GM12878 (cell line): ENCODE measurements around the gene CNN3. TPM values are rescaled to one million over a fixed set of nuclear protein-coding genes. Genes with fewer than 3 reads are reported as not detected.

ENCODE experiments used
- ATAC-seq: fragments of 200-7000 bp; cut with Tn5 transposase; 3 replicates; pipeline ENCODE4 v1.9.1; 2020; ENCODE audit warnings: mild to moderate bottlenecking, moderate library complexity
- BruUV-seq: library from RNA; stranded (reverse); fragments of 400-500 nt; replicated peaks from 2 replicates; lab custom pipeline; 2021; lab: Mats Ljungman, UMichigan
- CTCF ChIA-PET: fragments of 300-600 bp; sonication (Branson Sonifier 250); formaldehyde crosslinking; extraction: SDS; loops from one replicate; lab custom pipeline; 2021; ENCODE audit warnings: inconsistent platforms; lab: Yijun Ruan, JAX
- POLR2A ChIA-PET: fragments of 350-600 bp; formaldehyde crosslinking; extraction: SDS; loops from one replicate; lab custom pipeline; 2021; ENCODE audit warnings: inconsistent platforms; lab: Charles Lee
- RAD21 ChIA-PET: fragments of 300-600 bp; sonication (Branson Sonifier 250); formaldehyde crosslinking; loops from one replicate; lab custom pipeline; 2023; ENCODE audit warnings: antibody characterized with exemption; ENCODE audit not compliant: unreplicated experiment; lab: Charles Lee
- SMC1A ChIA-PET: fragments of 300-600 bp; sonication (Branson Sonifier 250); formaldehyde crosslinking; loops from one replicate; lab custom pipeline; 2023; ENCODE audit not compliant: unreplicated experiment, uncharacterized antibody; lab: Charles Lee
- DNase-seq: peaks from one replicate; pipeline ENCODE4 v3.0.0-alpha.2; 2011; ENCODE audit warnings: low read depth, low spot score
- FAIRE-seq: peaks from 3 replicates; lab custom pipeline; 2011; peaks lifted over from hg19 to GRCh38; lab: Jason Lieb, UNC
- H2AFZ ChIP-seq: 2 replicates; pipeline ENCODE4 v1.6.0; 2011; ENCODE audit warnings: low read depth, low read length, control low read depth; ENCODE audit not compliant: control insufficient read depth
- H3K27ac ChIP-seq: 2 replicates; pipeline ENCODE4 v1.5.1; 2011; ENCODE audit warnings: control low read depth; ENCODE audit not compliant: control insufficient read depth, insufficient read depth
- H3K27me3 ChIP-seq, 2 experiments: replicated peaks in 1 of 2; 2 replicates each; pipeline versions ENCODE4 v1.6.0 to v1.6.1; 2011; ENCODE audit warnings: low read length in 1 of 2; ENCODE audit not compliant: control insufficient read depth in 2 of 2, insufficient read depth in 2 of 2
- H3K36me3 ChIP-seq, 2 experiments: 2 replicates each; pipeline ENCODE4 v1.5.1; 2011; ENCODE audit warnings: low read length in 1 of 2; ENCODE audit not compliant: control insufficient read depth in 2 of 2, insufficient read depth in 2 of 2
- H3K4me1 ChIP-seq: 2 replicates; pipeline ENCODE4 v1.6.1; 2011; ENCODE audit warnings: mild to moderate bottlenecking, low read length, moderate library complexity, mixed read lengths; ENCODE audit not compliant: control insufficient read depth, insufficient read depth
- H3K4me2 ChIP-seq: 2 replicates; pipeline ENCODE4 v1.6.0; 2011; ENCODE audit warnings: control low read depth; ENCODE audit not compliant: control insufficient read depth, insufficient read depth
- H3K4me3 ChIP-seq: fragments of 200-600 bp; sonication (generic); 2 replicates; pipeline ENCODE4 v1.5.1; 2016
- H3K79me2 ChIP-seq: 2 replicates; pipeline ENCODE4 v1.6.0; 2011; ENCODE audit warnings: low read length; ENCODE audit not compliant: control insufficient read depth, insufficient read depth
- H3K9ac ChIP-seq: 2 replicates; pipeline ENCODE4 v1.8.0; 2011; ENCODE audit warnings: low read length, control low read depth, mixed read lengths; ENCODE audit not compliant: control insufficient read depth, insufficient read depth
- H3K9me3 ChIP-seq: replicated peaks from 3 replicates; pipeline ENCODE4 v1.5.1; 2011; ENCODE audit warnings: mild to moderate bottlenecking, low read length; ENCODE audit not compliant: control insufficient read depth, insufficient read depth
- H4K20me1 ChIP-seq: 2 replicates; pipeline ENCODE4 v1.6.0; 2011; ENCODE audit not compliant: control insufficient read depth, insufficient read depth
- ASH2L ChIP-seq: fragments of 300-600, 200-600 bp; sonication (generic); IDR thresholded peaks from 2 replicates; pipeline ENCODE4 v1.6.1; 2017; ENCODE audit warnings: low read depth, mild to moderate bottlenecking, borderline replicate concordance
- CBX3 ChIP-seq: fragments of 200-600 bp; sonication (generic); IDR thresholded peaks from 2 replicates; pipeline ENCODE4 v1.6.1; 2016; ENCODE audit warnings: low read depth, borderline replicate concordance
- CHD4 ChIP-seq: fragments of 200-600 bp; sonication (generic); IDR thresholded peaks from 2 replicates; pipeline ENCODE4 v1.6.1; 2016; ENCODE audit warnings: mild to moderate bottlenecking
- CREM ChIP-seq: IDR thresholded peaks from 2 replicates; pipeline ENCODE4 v1.6.1; 2014; ENCODE audit warnings: antibody characterized with exemption, low read depth
- EGR1 ChIP-seq, 2 experiments: IDR thresholded peaks; 1 replicate in 1 of 2; 2 replicates in 1 of 2; pipeline ENCODE4 v1.6.1; 2011 to 2012; ENCODE audit warnings: low read depth in 2 of 2, low read length in 2 of 2, borderline replicate concordance in 1 of 2, mild to moderate bottlenecking in 1 of 2, moderate library complexity in 1 of 2
- GATAD2B ChIP-seq: fragments of 450-650 bp; conservative IDR thresholded peaks from 2 replicates; pipeline ENCODE4 v1.6.1; 2017; ENCODE audit warnings: low read depth, mild to moderate bottlenecking, moderate library complexity
- IKZF1 ChIP-seq: fragments of 450-650 bp; conservative IDR thresholded peaks from 2 replicates; pipeline ENCODE4 v1.6.1; 2017; ENCODE audit warnings: antibody characterized with exemption, mild to moderate bottlenecking
- KDM1A ChIP-seq: fragments of 200-600 bp; sonication (generic); IDR thresholded peaks from 2 replicates; pipeline ENCODE4 v1.6.1; 2016; ENCODE audit warnings: borderline replicate concordance
- MTA3 ChIP-seq: IDR thresholded peaks from 2 replicates; pipeline ENCODE4 v1.6.1; 2012; ENCODE audit warnings: low read length, inconsistent platforms, borderline replicate concordance
- NR2C2 ChIP-seq: IDR thresholded peaks from 2 replicates; pipeline ENCODE4 v1.6.1; 2011; ENCODE audit warnings: borderline replicate concordance, low read depth; ENCODE audit not compliant: control insufficient read depth, insufficient read length
- NRF1 ChIP-seq: conservative IDR thresholded peaks from 2 replicates; pipeline ENCODE4 v1.6.1; 2011; ENCODE audit warnings: mild to moderate bottlenecking, low read depth, low read length, improper control_type of control experiment
- RAD21 ChIP-seq: IDR thresholded peaks from 2 replicates; pipeline ENCODE4 v1.6.1; 2011; ENCODE audit warnings: mild to moderate bottlenecking, low read depth, low read length, moderate library complexity; ENCODE audit not compliant: insufficient read depth
- SMAD1 ChIP-seq: fragments of 450-650 bp; IDR thresholded peaks from 2 replicates; pipeline ENCODE4 v1.6.1; 2018; ENCODE audit warnings: mild to moderate bottlenecking, low read depth; ENCODE audit not compliant: partially characterized antibody
- SREBF2 ChIP-seq: IDR thresholded peaks from 2 replicates; pipeline ENCODE4 v1.6.1; 2012; ENCODE audit warnings: mild to moderate bottlenecking, low read length
- STAT1 ChIP-seq: fragments of 450-650 bp; conservative IDR thresholded peaks from 2 replicates; pipeline ENCODE4 v1.6.1; 2014; ENCODE audit warnings: antibody characterized with exemption, mild to moderate bottlenecking
- ZBED1 ChIP-seq: IDR thresholded peaks from 2 replicates; pipeline ENCODE4 v1.6.1; 2016; ENCODE audit warnings: borderline replicate concordance
- WGBS: methylation state at CpG from one replicate; pipeline ENCODE4 v1.1.6; 2016; ENCODE audit warnings: low lambda C conversion rate; ENCODE audit not compliant: insufficient replicate concordance, insufficient coverage; ENCODE audit errors: missing lambda C conversion rate; 5-methylcytosine and 5-hydroxymethylcytosine counted together
- in situ Hi-C: fragments of 300-500 bp; cut with MboI; formaldehyde crosslinking; loops from 9 replicates; pipeline ENCODE4 v1.14.3; 2018; ENCODE audit warnings: mixed read lengths
- intact Hi-C: fragments of 100-400 bp; cut with micrococcal nuclease; formaldehyde crosslinking; loops from one replicate; pipeline ENCODE4 v1.14.2; 2022; ENCODE audit not compliant: unreplicated experiment
- polyA plus RNA-seq, 11 experiments: library from polyadenylated mRNA; depleted of rRNA in 4 of 11; unstranded in 6 of 11; stranded (reverse) in 5 of 11; fragments of >200 nt; fragmentation: Nextera tagmentation in 4 of 11; fragmentation: Illumina TruSeq in 1 of 11; extraction: Ambion mirVana in 4 of 11; extraction: Trizol in 1 of 11; gene quantifications; 1 replicate in 1 of 11; 2 replicates in 10 of 11; pipeline versions ENCODE4 v1.2.1 to v1.2.3, GENCODE V29; 2011 to 2016; ENCODE audit warnings: inconsistent platforms in 2 of 11, missing spikeins in 2 of 11, low read depth in 1 of 11
- total RNA-seq, 4 experiments: library from RNA; depleted of rRNA in 3 of 4; stranded (reverse); fragments of >200 nt in 3 of 4; fragmentation: Illumina TruSeq in 1 of 4; extraction: Trizol in 1 of 4; gene quantifications; 2 replicates each; pipeline versions ENCODE4 v1.2.1 to v1.2.3, GENCODE V29; 2013 to 2021
- TF ChIP-seq, protein P1 (sequence below): IDR thresholded peaks from 2 replicates; pipeline ENCODE4 v1.6.1; 2011; ENCODE audit warnings: mild to moderate bottlenecking, low read depth, low read length, moderate library complexity; ENCODE audit not compliant: insufficient replicate concordance
- TF ChIP-seq, protein P2 (sequence below): IDR thresholded peaks from 2 replicates; pipeline ENCODE4 v1.6.1; 2012; ENCODE audit warnings: improper control_type of control experiment, low read depth, low read length; ENCODE audit not compliant: insufficient replicate concordance

CNN3 gene
- total and polyA plus RNA-seq, 10 of the 15 experiments (the other 5 are each of a cell fraction or from before 2014, with no cell fraction given): 0.20 to 48.4 (median 34.3) TPM

DNA sequence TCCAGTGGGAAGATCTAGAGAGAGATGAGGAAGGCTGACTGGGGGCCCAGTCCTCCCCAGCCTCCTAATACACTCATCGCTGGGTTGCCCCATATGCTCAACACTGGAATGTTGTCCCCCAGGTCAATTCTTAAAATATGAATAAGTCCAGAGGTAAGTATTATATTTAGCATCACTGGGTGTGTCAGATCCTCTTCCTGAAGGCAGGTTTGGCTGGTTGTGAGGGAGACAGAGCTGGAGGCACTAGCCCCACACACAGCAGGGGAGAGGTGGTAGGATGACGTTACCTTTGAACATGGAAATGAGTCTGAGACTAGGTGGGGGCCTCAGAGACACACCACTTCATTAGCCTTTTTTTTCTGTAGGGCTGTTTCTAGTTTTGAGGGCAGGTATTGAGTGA is 64.2 kb downstream of the CNN3 start (continued):
- TF ChIP-seq CBX3 (no peak), SMAD1 (no peak), MTA3 (no peak)

DNA sequence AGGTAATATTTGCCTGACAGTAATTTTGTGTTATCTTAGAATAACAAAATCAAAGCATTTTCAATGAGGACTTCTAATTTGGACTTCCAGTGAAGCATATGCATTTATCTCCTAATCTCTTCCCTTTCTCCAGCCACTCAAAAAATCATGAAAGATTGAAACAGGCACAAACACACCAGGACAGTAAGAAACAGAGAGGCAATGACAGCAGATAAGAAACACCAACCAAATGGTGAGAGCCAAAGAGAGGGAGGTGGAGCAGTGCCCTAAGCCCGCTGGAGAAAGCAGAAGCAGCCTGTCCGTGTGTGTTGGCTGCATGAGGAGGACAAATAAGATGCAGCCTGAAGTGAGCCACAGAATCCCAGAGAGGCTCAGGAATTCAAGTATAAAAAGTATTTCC is 67.7 kb downstream of the CNN3 start:
- Histone ChIP-seq H3K79me2 (no peaks in the 10 kb centered on the region), H4K20me1 (no peaks in the 10 kb centered on the region), H3K27ac (no peak overlapping the region), H3K4me1 (no peaks in the 10 kb centered on the region), H2AFZ (no peak overlapping the region), H3K9ac (no peak overlapping the region), H3K4me2 (no peak overlapping the region), H3K27me3 (no peaks in the 10 kb centered on the region; a peak in 1 of 4 replicates), H3K9me3 (no peaks in the 10 kb centered on the region), H3K36me3 (no peaks in the 10 kb centered on the region), H3K4me3 (no peak overlapping the region)
- FAIRE-seq (no peak), DNase-seq (no peak), ATAC-seq (no peak)
- in situ Hi-C loops: no loop called here
- ChIA-PET RAD21 (no interaction called here), SMC1A (interaction anchor here (1.2 to 1.3 kb wide), 3 partner anchors 14 to 189 kb away, joined by 3 to 8 read pairs (median 3); no protein-coding TSS in a partner anchor), CTCF (interaction anchor here (0.6 to 1.5 kb wide), 3 partner anchors 9 to 182 kb away, joined by 3 to 5 read pairs (median 4); no protein-coding TSS in a partner anchor), POLR2A (no interaction called here)
- BruUV-seq: no TSS peak
- intact Hi-C loops: loop anchor here (10.0 kb wide), 1 partner anchor 376 kb away; the partner anchor contains the start of gene RWDD3
- WGBS: 42% methylated on average over 2 of the region's 2 CpGs
- TF ChIP-seq CREM (no peak), NR2C2 (no peak), ASH2L (no peak), SREBF2 (no peak), EGR1 (IDR thresholded peaks at IDR 0.05; ENCODE audit: borderline replicate concordance in 1 of 2, low read depth in 2 of 2, low read length in 2 of 2) (no peak), GATAD2B (no peak), RAD21 (no peak), IKZF1 (no peak), CHD4 (no peak), KDM1A (no peak), STAT1 (no peak), ZBED1 (no peak), NRF1 (no peak)
- TF ChIP-seq, protein P1, sequence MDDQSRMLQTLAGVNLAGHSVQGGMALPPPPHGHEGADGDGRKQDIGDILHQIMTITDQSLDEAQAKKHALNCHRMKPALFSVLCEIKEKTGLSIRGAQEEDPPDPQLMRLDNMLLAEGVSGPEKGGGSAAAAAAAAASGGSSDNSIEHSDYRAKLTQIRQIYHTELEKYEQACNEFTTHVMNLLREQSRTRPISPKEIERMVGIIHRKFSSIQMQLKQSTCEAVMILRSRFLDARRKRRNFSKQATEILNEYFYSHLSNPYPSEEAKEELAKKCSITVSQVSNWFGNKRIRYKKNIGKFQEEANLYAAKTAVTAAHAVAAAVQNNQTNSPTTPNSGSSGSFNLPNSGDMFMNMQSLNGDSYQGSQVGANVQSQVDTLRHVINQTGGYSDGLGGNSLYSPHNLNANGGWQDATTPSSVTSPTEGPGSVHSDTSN: no peak
- TF ChIP-seq, protein P2, sequence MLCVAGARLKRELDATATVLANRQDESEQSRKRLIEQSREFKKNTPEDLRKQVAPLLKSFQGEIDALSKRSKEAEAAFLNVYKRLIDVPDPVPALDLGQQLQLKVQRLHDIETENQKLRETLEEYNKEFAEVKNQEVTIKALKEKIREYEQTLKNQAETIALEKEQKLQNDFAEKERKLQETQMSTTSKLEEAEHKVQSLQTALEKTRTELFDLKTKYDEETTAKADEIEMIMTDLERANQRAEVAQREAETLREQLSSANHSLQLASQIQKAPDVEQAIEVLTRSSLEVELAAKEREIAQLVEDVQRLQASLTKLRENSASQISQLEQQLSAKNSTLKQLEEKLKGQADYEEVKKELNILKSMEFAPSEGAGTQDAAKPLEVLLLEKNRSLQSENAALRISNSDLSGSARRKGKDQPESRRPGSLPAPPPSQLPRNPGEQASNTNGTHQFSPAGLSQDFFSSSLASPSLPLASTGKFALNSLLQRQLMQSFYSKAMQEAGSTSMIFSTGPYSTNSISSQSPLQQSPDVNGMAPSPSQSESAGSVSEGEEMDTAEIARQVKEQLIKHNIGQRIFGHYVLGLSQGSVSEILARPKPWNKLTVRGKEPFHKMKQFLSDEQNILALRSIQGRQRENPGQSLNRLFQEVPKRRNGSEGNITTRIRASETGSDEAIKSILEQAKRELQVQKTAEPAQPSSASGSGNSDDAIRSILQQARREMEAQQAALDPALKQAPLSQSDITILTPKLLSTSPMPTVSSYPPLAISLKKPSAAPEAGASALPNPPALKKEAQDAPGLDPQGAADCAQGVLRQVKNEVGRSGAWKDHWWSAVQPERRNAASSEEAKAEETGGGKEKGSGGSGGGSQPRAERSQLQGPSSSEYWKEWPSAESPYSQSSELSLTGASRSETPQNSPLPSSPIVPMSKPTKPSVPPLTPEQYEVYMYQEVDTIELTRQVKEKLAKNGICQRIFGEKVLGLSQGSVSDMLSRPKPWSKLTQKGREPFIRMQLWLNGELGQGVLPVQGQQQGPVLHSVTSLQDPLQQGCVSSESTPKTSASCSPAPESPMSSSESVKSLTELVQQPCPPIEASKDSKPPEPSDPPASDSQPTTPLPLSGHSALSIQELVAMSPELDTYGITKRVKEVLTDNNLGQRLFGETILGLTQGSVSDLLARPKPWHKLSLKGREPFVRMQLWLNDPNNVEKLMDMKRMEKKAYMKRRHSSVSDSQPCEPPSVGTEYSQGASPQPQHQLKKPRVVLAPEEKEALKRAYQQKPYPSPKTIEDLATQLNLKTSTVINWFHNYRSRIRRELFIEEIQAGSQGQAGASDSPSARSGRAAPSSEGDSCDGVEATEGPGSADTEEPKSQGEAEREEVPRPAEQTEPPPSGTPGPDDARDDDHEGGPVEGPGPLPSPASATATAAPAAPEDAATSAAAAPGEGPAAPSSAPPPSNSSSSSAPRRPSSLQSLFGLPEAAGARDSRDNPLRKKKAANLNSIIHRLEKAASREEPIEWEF: no peak
